ENCODE results near the gene CHD5.

CHD5 gene

GRCh38 chr1:6094801-6095505 is 85.2 kb downstream of the CHD5 start:
- TF ChIP-seq CREB5 (CRISPR knock-in tag; IDR thresholded peaks at IDR 0.05; ENCODE audit: low read depth) (no peak), ESRRG (CRISPR knock-in tag; IDR thresholded peaks at IDR 0.05) (no peak), OSR1 (CRISPR knock-in tag; IDR thresholded peaks at IDR 0.05) (no peak), ARNTL (CRISPR knock-in tag; IDR thresholded peaks at IDR 0.05; ENCODE audit: borderline replicate concordance, low read depth) (no peak), ZFP3 (CRISPR knock-in tag; IDR thresholded peaks at IDR 0.05) (no peak), PPARA (CRISPR knock-in tag; IDR thresholded peaks at IDR 0.05; ENCODE audit: borderline replicate concordance) (no peak)
- ATAC-seq, result no peak

- TF ChIP-seq TCF4 (CRISPR knock-in tag; IDR thresholded peaks at IDR 0.05; ENCODE audit: borderline replicate concordance) (no peak), PATZ1 (CRISPR knock-in tag; IDR thresholded peaks at IDR 0.05; ENCODE audit: borderline replicate concordance) (no peak), ZC3H10 (CRISPR knock-in tag; IDR thresholded peaks at IDR 0.05) (no peak), CREB5 (CRISPR knock-in tag; IDR thresholded peaks at IDR 0.05; ENCODE audit: low read depth) (no peak), ZFP3 (CRISPR knock-in tag; IDR thresholded peaks at IDR 0.05) (no peak), TSHZ2 (CRISPR knock-in tag; IDR thresholded peaks at IDR 0.05) (no peak), ZNF565 (CRISPR knock-in tag; conservative IDR thresholded peaks at IDR 0.05; ENCODE audit: low read depth) (no peak), ZNF8 (CRISPR knock-in tag; IDR thresholded peaks at IDR 0.05) (no peak), TOX (CRISPR knock-in tag; IDR thresholded peaks at IDR 0.05; ENCODE audit: borderline replicate concordance) (no peak), SNAI2 (CRISPR knock-in tag; IDR thresholded peaks at IDR 0.05) (no peak), CSRNP3 (CRISPR knock-in tag; IDR thresholded peaks at IDR 0.05) (no peak), BACH2 (CRISPR knock-in tag; IDR thresholded peaks at IDR 0.05; ENCODE audit: borderline replicate concordance) (no peak), ARNTL (CRISPR knock-in tag; IDR thresholded peaks at IDR 0.05; ENCODE audit: borderline replicate concordance, low read depth) (no peak), GLIS3 (CRISPR knock-in tag; IDR thresholded peaks at IDR 0.05) (no peak), ISL1 (CRISPR knock-in tag; IDR thresholded peaks at IDR 0.05) (no peak), ZNF70 (CRISPR knock-in tag; IDR thresholded peaks at IDR 0.05) (no peak), RARB (CRISPR knock-in tag; IDR thresholded peaks at IDR 0.05) (no peak), CSDC2 (CRISPR knock-in tag; IDR thresholded peaks at IDR 0.05) (no peak)
- no peak for ATAC-seq
Measured at GRCh38 chr1:6094246-6094645, 85.9 kb downstream of the CHD5 start.

GRCh38 chr1:6093611-6094010 is 86.5 kb downstream of the CHD5 start:
- no peak for ATAC-seq
- TF ChIP-seq POU6F1 (CRISPR knock-in tag; IDR thresholded peaks at IDR 0.05; ENCODE audit: borderline replicate concordance, low read depth) (no peak), PATZ1 (CRISPR knock-in tag; IDR thresholded peaks at IDR 0.05; ENCODE audit: borderline replicate concordance) (no peak), ISL1 (CRISPR knock-in tag; IDR thresholded peaks at IDR 0.05) (no peak), ZNF565 (CRISPR knock-in tag; conservative IDR thresholded peaks at IDR 0.05; ENCODE audit: low read depth) (no peak), OSR1 (CRISPR knock-in tag; IDR thresholded peaks at IDR 0.05) (no peak), CREB5 (CRISPR knock-in tag; IDR thresholded peaks at IDR 0.05; ENCODE audit: low read depth) (no peak), SNAI2 (CRISPR knock-in tag; IDR thresholded peaks at IDR 0.05) (no peak), GLIS3 (CRISPR knock-in tag; IDR thresholded peaks at IDR 0.05) (no peak)

Measured in SK-N-SH treated with all-trans-retinoic acid at 6 μM for 48 hours (cell line).